ENCODE results near the gene DCP2. TPM values are rescaled to one million over a fixed set of nuclear protein-coding genes. Genes with fewer than 3 reads are reported as not detected.
"Not testable (repeated sequence)": the region's sequence is repeated elsewhere in the genome, so short reads cannot be mapped to it uniquely, and the experiment has no call there.

Gene DCP2
- total and polyA plus RNA-seq, 2 experiments from 2014 or later: 8.1 to 17.4 TPM

- Histone ChIP-seq H4K20me1 (ENCODE audit: insufficient read depth) (0 out of 2 replicates have a peak, but pooled peaks cover 3% of the 10 kb centered on the region), H3K4me3 (no peak overlapping the region), H3K9ac (no peak overlapping the region), H3K9me2 (ENCODE audit: insufficient read depth) (no peaks in the 10 kb centered on the region), H3K4me1 (ENCODE audit: insufficient read depth) (peaks cover 29% of the 10 kb centered on the region), H3K79me2 (ENCODE audit: insufficient read depth) (no peaks in the 10 kb centered on the region), H3K27me3 (replicated peaks; ENCODE audit: insufficient read depth) (peaks cover 9% of the 10 kb centered on the region), H2AFZ (no peak overlapping the region), H3K27ac (no peak overlapping the region), H3F3A (ENCODE audit: insufficient read depth) (peaks cover 27% of the 10 kb centered on the region), H3K4me2 (ENCODE audit: unreplicated experiment) (no peak overlapping the region), H3K9me3 (ENCODE audit: low read depth) (no peaks in the 10 kb centered on the region), H3K36me3 (ENCODE audit: low read depth) (no peaks in the 10 kb centered on the region)
- in situ Hi-C loops (cut with MboI): loop anchor here (25.0 kb wide), 1 partner anchor 394 kb away; no protein-coding TSS in a partner anchor
- TF ChIP-seq EZH2 (IDR thresholded peaks at IDR 0.05; ENCODE audit: insufficient read depth, poor library complexity, severe bottlenecking) (no peak), EZH2phosphoT487 (IDR thresholded peaks at IDR 0.05; ENCODE audit: insufficient read depth, low read depth) (no peak)
- DNase-seq: no peak
- WGBS, 2 experiments (ENCODE audit: low coverage in 1 of 2, low lambda C conversion rate in 2 of 2, missing lambda C conversion rate in 2 of 2): 58 to 60% methylated on average over 3 of the region's 3 CpGs
Measured at GRCh38 chr5:112956606-112957005, 20.0 kb upstream of the DCP2 start.

- Histone ChIP-seq H3K36me3 (ENCODE audit: low read depth) (no peaks in the 10 kb centered on the region), H3K27ac (no peak overlapping the region), H3F3A (ENCODE audit: insufficient read depth) (peaks cover 27% of the 10 kb centered on the region), H3K79me2 (ENCODE audit: insufficient read depth) (no peaks in the 10 kb centered on the region), H3K4me2 (ENCODE audit: unreplicated experiment) (no peak overlapping the region), H3K9ac (no peak overlapping the region), H3K9me2 (ENCODE audit: insufficient read depth) (no peaks in the 10 kb centered on the region), H3K27me3 (replicated peaks; ENCODE audit: insufficient read depth) (peaks cover 9% of the 10 kb centered on the region), H2AFZ (no peak overlapping the region), H3K4me3 (no peak overlapping the region), H3K4me1 (ENCODE audit: insufficient read depth) (peaks cover 29% of the 10 kb centered on the region), H4K20me1 (ENCODE audit: insufficient read depth) (0 out of 2 replicates have a peak, but pooled peaks cover 3% of the 10 kb centered on the region), H3K9me3 (ENCODE audit: low read depth) (no peaks in the 10 kb centered on the region)
- in situ Hi-C loops (cut with MboI): loop anchor here (25.0 kb wide), 1 partner anchor 395 kb away; no protein-coding TSS in a partner anchor
- 55 to 58% methylated on average over 2 of the region's 2 CpGs for WGBS, 2 experiments (ENCODE audit: low coverage in 1 of 2, low lambda C conversion rate in 2 of 2, missing lambda C conversion rate in 2 of 2)
- TF ChIP-seq EZH2phosphoT487 (IDR thresholded peaks at IDR 0.05; ENCODE audit: insufficient read depth, low read depth): no peak
- no peak for TF ChIP-seq EZH2 (IDR thresholded peaks at IDR 0.05; ENCODE audit: insufficient read depth, poor library complexity, severe bottlenecking)
- no peak for DNase-seq
Measured at GRCh38 chr5:112957036-112957808, 19.4 kb upstream of the DCP2 start.

GRCh38 chr5:112958093-112959088, 18.2 kb upstream of the DCP2 start:
- WGBS, 2 experiments (ENCODE audit: low coverage in 1 of 2, low lambda C conversion rate in 2 of 2, missing lambda C conversion rate in 2 of 2): 11 to 13% methylated on average over 5 of the region's 5 CpGs
- Histone ChIP-seq H3K4me2 (ENCODE audit: unreplicated experiment) (peak overlapping the region; percentile 41), H3K9ac (no peak overlapping the region), H3K9me2 (ENCODE audit: insufficient read depth) (no peaks in the 10 kb centered on the region), H3K36me3 (ENCODE audit: low read depth) (no peaks in the 10 kb centered on the region), H3K4me1 (ENCODE audit: insufficient read depth) (peaks cover 30% of the 10 kb centered on the region), H3K27me3 (replicated peaks; ENCODE audit: insufficient read depth) (peaks cover 4% of the 10 kb centered on the region), H2AFZ (no peak overlapping the region), H3K9me3 (ENCODE audit: low read depth) (no peaks in the 10 kb centered on the region), H4K20me1 (ENCODE audit: insufficient read depth) (0 out of 2 replicates have a peak, but pooled peaks cover 3% of the 10 kb centered on the region), H3K79me2 (ENCODE audit: insufficient read depth) (no peaks in the 10 kb centered on the region), H3F3A (ENCODE audit: insufficient read depth) (peaks cover 28% of the 10 kb centered on the region), H3K27ac (no peak overlapping the region), H3K4me3 (no peak overlapping the region; the same call in 1 of the 2 replicates)
- in situ Hi-C loops (cut with MboI): loop anchor here (25.0 kb wide), 1 partner anchor 396 kb away; no protein-coding TSS in a partner anchor
- peak; percentile 98 for DNase-seq
- TF ChIP-seq EZH2phosphoT487 (IDR thresholded peaks at IDR 0.05; ENCODE audit: insufficient read depth, low read depth): no peak
- TF ChIP-seq EZH2 (IDR thresholded peaks at IDR 0.05; ENCODE audit: insufficient read depth, poor library complexity, severe bottlenecking): no peak

DNA sequence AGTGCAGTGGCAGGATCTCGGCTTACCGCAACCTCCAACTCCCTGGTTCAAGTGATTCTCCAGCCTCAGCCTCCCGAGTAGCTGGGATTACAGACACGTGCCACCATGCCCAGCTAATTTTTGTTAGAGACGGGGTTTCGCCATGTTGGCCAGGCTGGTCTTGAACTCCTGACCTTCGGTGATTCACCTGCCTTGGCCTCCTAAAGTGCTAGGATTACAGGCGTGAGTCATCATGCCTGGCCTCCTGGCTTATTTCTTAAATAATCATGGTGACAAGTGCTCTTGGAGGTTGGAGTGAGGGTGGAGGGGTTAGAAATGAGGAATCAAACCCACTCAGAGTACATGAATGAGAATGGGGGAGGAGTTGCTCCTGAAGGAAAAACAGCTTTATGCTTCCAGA, 16.7 kb upstream of the DCP2 start:
- H3K9ac ChIP-seq; H3K27ac ChIP-seq; H3K9me3 ChIP-seq (ENCODE audit: low read depth); H3K4me3 ChIP-seq; H4K20me1 ChIP-seq (ENCODE audit: insufficient read depth); H3K9me2 ChIP-seq (ENCODE audit: insufficient read depth); H3K27me3 ChIP-seq (replicated peaks; ENCODE audit: insufficient read depth); H3K36me3 ChIP-seq (ENCODE audit: low read depth); H3K79me2 ChIP-seq (ENCODE audit: insufficient read depth); H2AFZ ChIP-seq: not testable (repeated sequence)
- DNase-seq: peak; percentile 83
- peak overlapping the region; percentile 19 for H3K4me2 ChIP-seq (ENCODE audit: unreplicated experiment)
- H3K4me1 ChIP-seq (ENCODE audit: insufficient read depth): peaks cover 38% of the 10 kb centered on the region
- in situ Hi-C loops (cut with MboI): loop anchor here (25.0 kb wide), 1 partner anchor 398 kb away; no protein-coding TSS in a partner anchor
- peaks cover 41% of the 10 kb centered on the region for H3F3A ChIP-seq (ENCODE audit: insufficient read depth)
- WGBS, 2 experiments (ENCODE audit: low coverage in 1 of 2, low lambda C conversion rate in 2 of 2, missing lambda C conversion rate in 2 of 2): 41 to 49% methylated on average over 8 of the region's 8 CpGs
